HL-60 (cell line): ENCODE measurements around the gene JMJD7.

Experiments
- CTCF ChIP-seq: IDR thresholded peaks from one replicate; pipeline ENCODE4 v1.5.1; 2011; ENCODE audit warnings: low read length, control low read depth, inconsistent platforms; ENCODE audit not compliant: insufficient read depth
- POLR2AphosphoS5 ChIP-seq: IDR thresholded peaks from 2 replicates; pipeline ENCODE4 v1.6.1; 2012; ENCODE audit warnings: low read depth
- REST ChIP-seq: IDR thresholded peaks from 2 replicates; pipeline ENCODE4 v1.6.1; 2012; ENCODE audit warnings: low read depth; ENCODE audit not compliant: insufficient replicate concordance

- TF ChIP-seq CTCF (no peak), POLR2AphosphoS5 (no peak), REST (no peak)
Observed at GRCh38 chr15:41883484-41883825, 55.6 kb downstream of the JMJD7 start.
